ENCODE data around the gene RPL21.

The RPL21 gene

DNA sequence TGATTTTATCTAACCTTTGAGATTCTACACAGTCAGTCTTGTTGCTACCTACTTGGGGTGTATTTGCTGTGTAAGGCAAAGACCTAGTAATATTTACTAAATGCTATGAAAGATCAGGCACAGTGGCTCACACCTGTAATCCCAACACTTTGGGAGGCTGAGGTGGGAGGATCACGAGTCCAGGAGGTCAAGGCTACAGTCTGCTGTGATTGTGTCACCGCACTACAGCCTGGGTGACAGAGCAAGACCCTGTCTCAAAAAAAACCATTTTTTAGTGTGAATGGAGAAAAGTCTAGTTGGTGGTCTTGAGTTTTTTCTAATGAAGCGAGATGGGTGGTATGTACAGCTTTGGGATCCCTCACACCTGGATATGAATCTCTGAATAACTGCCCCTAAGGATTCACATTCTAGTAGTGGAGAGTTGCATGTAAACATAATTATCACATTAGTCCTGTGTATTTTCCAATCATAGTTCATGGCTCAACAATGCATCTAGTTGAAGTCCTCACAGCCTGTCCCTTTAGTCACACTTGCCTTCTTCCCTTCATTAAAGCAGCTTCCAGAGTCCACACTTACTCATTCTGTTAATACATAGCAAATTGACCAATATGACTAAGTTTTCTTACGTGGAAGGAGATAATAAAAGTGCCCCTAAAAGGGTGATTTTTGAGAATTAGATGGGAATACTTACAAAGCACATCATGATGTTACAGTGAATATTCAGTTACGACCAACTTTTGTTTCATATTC lies 7.5 kb downstream of the RPL21 start:
- peaks cover 84% of the 10 kb centered on the region for H3K36me3 ChIP-seq (ENCODE audit: control insufficient read depth, insufficient read depth, low read length)
- WGBS, 2 experiments (ENCODE audit: insufficient coverage in 2 of 2): 93 to 94% methylated on average over 2 to 5 of the region's 5 CpGs
- H3K27ac ChIP-seq (ENCODE audit: low read depth, low read length, severe bottlenecking): no peak overlapping the region
- no peaks in the 10 kb centered on the region for H3K4me1 ChIP-seq (ENCODE audit: control insufficient read depth, insufficient read depth, low read length, poor library complexity, severe bottlenecking)
- no peak overlapping the region for H3K4me3 ChIP-seq (ENCODE audit: extremely low read depth, insufficient read depth, low read length, poor library complexity, severe bottlenecking)
- H3K9me3 ChIP-seq (ENCODE audit: control insufficient read depth, low read length): no peaks in the 10 kb centered on the region

DNA sequence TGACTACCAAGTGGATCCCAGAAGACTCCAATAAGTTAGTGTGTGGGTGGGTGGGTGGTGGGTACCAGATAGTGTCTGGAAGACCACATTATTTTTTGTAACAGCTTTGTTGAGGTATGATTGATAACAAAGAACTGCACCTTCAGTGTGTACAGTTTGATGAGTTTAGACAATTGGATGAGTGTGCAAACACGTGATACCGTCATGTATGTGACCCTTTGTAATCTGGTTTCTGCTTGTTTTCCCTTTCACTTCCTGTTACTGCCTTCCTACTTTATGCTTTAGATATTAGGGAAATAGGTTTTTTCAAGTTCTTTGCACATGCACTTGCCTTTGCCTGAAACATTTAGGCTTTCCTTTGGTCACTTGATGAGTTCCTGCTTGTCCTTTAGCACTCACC lies 8.5 kb downstream of the RPL21 start:
- no peaks in the 10 kb centered on the region for H3K9me3 ChIP-seq (ENCODE audit: control insufficient read depth, low read length)
- H3K4me1 ChIP-seq (ENCODE audit: control insufficient read depth, insufficient read depth, low read length, poor library complexity, severe bottlenecking): no peaks in the 10 kb centered on the region
- WGBS, 2 experiments (ENCODE audit: insufficient coverage in 2 of 2): 80 to 90% methylated on average over 1 to 2 of the region's 2 CpGs
- no peak overlapping the region for H3K27ac ChIP-seq (ENCODE audit: low read depth, low read length, severe bottlenecking)
- no peak overlapping the region for H3K4me3 ChIP-seq (ENCODE audit: extremely low read depth, insufficient read depth, low read length, poor library complexity, severe bottlenecking)
- peaks cover 78% of the 10 kb centered on the region for H3K36me3 ChIP-seq (ENCODE audit: control insufficient read depth, insufficient read depth, low read length)

DNA sequence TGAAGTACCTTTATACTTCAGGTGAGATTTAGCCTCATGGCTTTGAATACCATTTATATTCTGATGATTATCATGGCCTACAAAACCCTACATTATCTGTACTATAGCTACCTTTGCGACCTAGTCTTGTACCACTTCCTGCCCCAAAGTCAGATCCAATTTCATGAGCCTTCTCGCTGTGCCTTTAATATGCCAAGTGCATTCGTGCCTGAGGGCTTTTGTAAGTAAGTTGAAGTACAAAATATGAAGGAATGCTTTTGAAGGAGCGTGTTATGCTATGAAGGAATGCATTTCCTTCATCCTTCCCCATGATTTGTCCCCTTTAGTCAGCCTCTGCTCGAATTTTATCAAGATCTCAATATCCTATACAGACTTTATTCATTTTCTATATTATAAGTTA lies 10.0 kb downstream of the RPL21 start:
- H3K4me3 ChIP-seq (ENCODE audit: extremely low read depth, insufficient read depth, low read length, poor library complexity, severe bottlenecking): no peak overlapping the region
- no peaks in the 10 kb centered on the region for H3K9me3 ChIP-seq (ENCODE audit: control insufficient read depth, low read length)
- H3K4me1 ChIP-seq (ENCODE audit: control insufficient read depth, insufficient read depth, low read length, poor library complexity, severe bottlenecking): no peaks in the 10 kb centered on the region
- no peak overlapping the region for H3K27ac ChIP-seq (ENCODE audit: low read depth, low read length, severe bottlenecking)
- 100% methylated on average over 1 of the region's 5 CpGs; no CpG with 5 or more reads in 1 of the 2 experiments for WGBS, 2 experiments (ENCODE audit: insufficient coverage in 2 of 2)
- peaks cover 62% of the 10 kb centered on the region for H3K36me3 ChIP-seq (ENCODE audit: control insufficient read depth, insufficient read depth, low read length)

DNA sequence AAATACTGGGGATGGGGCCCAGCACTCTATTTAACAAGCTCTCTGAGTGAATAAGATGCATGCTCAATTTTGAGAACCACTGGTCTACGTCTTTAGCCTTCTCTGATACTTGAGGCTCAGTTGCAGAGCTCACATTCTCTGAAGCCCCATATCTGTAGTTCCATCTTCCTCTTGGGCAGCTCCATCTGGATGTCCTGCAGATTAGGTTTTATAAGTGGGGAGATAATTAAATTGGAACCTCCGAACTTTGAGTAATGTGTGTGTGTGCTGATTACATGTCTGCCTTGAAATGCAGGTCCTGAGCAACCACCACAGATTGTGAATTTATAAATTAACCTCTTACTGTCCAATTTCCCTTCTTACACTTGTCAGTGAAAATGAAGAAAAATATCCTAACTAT lies 12.1 kb downstream of the RPL21 start:
- no peak overlapping the region for H3K27ac ChIP-seq (ENCODE audit: low read depth, low read length, severe bottlenecking)
- no peak overlapping the region for H3K4me3 ChIP-seq (ENCODE audit: extremely low read depth, insufficient read depth, low read length, poor library complexity, severe bottlenecking)
- H3K36me3 ChIP-seq (ENCODE audit: control insufficient read depth, insufficient read depth, low read length): peaks cover 42% of the 10 kb centered on the region
- H3K9me3 ChIP-seq (ENCODE audit: control insufficient read depth, low read length): no peaks in the 10 kb centered on the region
- H3K4me1 ChIP-seq (ENCODE audit: control insufficient read depth, insufficient read depth, low read length, poor library complexity, severe bottlenecking): no peaks in the 10 kb centered on the region
- WGBS, 2 experiments (ENCODE audit: insufficient coverage in 2 of 2): 100% methylated on average over 1 of the region's 2 CpGs; no CpG with 5 or more reads in 1 of the 2 experiments

DNA sequence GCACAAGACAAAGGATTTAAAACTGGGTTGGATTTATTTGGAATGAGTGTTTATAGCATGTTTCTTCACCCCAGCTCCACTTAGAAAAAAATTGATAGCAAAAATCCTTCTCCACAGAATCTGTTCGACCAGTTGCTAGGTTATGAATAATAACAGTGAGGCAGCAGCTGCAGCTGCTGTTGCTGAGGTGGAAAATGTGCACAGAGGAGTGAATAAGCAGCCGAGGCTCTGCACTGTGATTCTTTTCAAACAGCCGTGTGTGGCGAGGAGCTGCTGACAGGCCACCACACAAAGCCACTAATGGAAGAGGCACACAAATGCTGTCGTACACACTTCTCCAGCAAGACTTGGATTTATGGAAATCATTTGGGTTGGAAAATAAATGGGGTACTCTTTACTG lies 12.8 kb downstream of the RPL21 start:
- 92 to 98% methylated on average over 4 of the region's 5 CpGs for WGBS, 2 experiments (ENCODE audit: insufficient coverage in 2 of 2)
- H3K36me3 ChIP-seq (ENCODE audit: control insufficient read depth, insufficient read depth, low read length): peaks cover 35% of the 10 kb centered on the region
- no peaks in the 10 kb centered on the region for H3K4me1 ChIP-seq (ENCODE audit: control insufficient read depth, insufficient read depth, low read length, poor library complexity, severe bottlenecking)
- H3K9me3 ChIP-seq (ENCODE audit: control insufficient read depth, low read length): no peaks in the 10 kb centered on the region
- H3K27ac ChIP-seq (ENCODE audit: low read depth, low read length, severe bottlenecking): peak overlapping the region; percentile 24
- no peak overlapping the region for H3K4me3 ChIP-seq (ENCODE audit: extremely low read depth, insufficient read depth, low read length, poor library complexity, severe bottlenecking)

DNA sequence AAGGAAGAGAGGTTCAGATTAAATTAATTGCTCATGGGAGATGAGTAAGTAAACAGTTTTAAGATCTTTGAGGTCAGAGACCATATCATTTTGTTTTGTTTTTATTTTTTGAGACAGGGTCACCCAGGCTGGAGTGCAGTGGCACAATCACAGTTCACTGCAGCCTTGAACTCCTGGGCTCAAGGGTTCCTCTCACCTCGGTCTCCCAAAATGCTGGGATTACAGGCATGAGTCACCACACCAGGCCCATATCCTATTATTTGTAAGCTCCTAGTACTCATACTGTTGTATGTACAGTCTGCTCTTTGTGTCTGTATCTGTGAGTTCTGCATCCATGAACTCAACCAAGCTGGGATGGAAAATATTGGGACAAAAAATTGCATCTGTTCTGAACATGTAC lies 13.3 kb downstream of the RPL21 start:
- H3K4me3 ChIP-seq (ENCODE audit: extremely low read depth, insufficient read depth, low read length, poor library complexity, severe bottlenecking): no peak overlapping the region
- peak overlapping the region; percentile 24 for H3K27ac ChIP-seq (ENCODE audit: low read depth, low read length, severe bottlenecking)

DNA sequence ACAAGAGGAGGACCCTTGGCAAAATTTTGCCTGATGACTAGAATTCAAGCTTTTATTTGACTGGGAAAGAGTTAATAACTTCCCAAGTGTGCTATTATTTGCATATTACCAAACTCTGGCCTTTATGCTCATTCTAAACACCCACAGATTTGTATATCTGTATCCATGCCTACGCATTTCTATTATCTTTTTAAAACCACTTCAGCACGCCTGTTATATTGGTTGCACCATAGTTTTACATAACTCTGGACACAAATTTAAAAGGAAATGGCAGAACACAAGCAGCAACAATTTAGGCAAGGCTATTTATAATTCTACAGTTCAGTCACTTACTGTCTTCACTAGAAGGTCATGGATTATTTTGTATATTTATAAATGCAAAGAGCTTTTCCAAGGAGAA lies 15.6 kb downstream of the RPL21 start:
- Histone ChIP-seq H3K27ac (ENCODE audit: low read depth, low read length, severe bottlenecking) (no peak overlapping the region), H3K9me3 (ENCODE audit: control insufficient read depth, low read length) (no peaks in the 10 kb centered on the region), H3K4me3 (ENCODE audit: extremely low read depth, insufficient read depth, low read length, poor library complexity, severe bottlenecking) (no peak overlapping the region), H3K4me1 (ENCODE audit: control insufficient read depth, insufficient read depth, low read length, poor library complexity, severe bottlenecking) (no peaks in the 10 kb centered on the region), H3K36me3 (ENCODE audit: control insufficient read depth, insufficient read depth, low read length) (peaks cover 10% of the 10 kb centered on the region)
- 94% methylated on average over 2 of the region's 2 CpGs; no CpG with 5 or more reads in 1 of the 2 experiments for WGBS, 2 experiments (ENCODE audit: insufficient coverage in 2 of 2)

More for the DNA sequence above, 13.3 kb downstream of the RPL21 start:
- Histone ChIP-seq H3K36me3 (ENCODE audit: control insufficient read depth, insufficient read depth, low read length) (peaks cover 30% of the 10 kb centered on the region), H3K4me1 (ENCODE audit: control insufficient read depth, insufficient read depth, low read length, poor library complexity, severe bottlenecking) (no peaks in the 10 kb centered on the region), H3K9me3 (ENCODE audit: control insufficient read depth, low read length) (no peaks in the 10 kb centered on the region)
- 100% methylated on average over 1 of the region's 1 CpG; no CpG with 5 or more reads in 1 of the 2 experiments for WGBS, 2 experiments (ENCODE audit: insufficient coverage in 2 of 2)

DNA sequence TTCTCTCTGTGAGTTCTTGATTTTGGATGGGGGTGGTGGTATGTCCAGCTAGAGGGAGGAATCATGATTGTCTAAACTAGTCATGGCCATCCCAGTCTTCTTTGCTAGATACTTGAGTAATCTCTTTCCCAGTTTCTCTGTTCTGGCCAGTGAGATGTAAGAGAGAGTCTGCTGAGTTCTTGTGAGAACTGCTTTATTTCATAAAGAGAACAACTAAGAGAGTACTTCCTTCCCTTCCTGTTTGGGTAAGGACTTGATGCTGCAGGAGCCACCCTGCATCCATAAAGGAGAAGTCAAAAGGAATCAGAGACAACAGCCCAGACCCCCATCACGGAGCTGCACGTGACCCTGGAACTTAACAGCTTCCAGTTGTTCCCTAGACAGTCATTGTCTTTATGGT lies 16.2 kb downstream of the RPL21 start:
- peaks cover 4% of the 10 kb centered on the region for H3K36me3 ChIP-seq (ENCODE audit: control insufficient read depth, insufficient read depth, low read length)
- no peak overlapping the region for H3K27ac ChIP-seq (ENCODE audit: low read depth, low read length, severe bottlenecking)
- 92 to 94% methylated on average over 2 of the region's 2 CpGs for WGBS, 2 experiments (ENCODE audit: insufficient coverage in 2 of 2)
- no peaks in the 10 kb centered on the region for H3K9me3 ChIP-seq (ENCODE audit: control insufficient read depth, low read length)
- no peak overlapping the region for H3K4me3 ChIP-seq (ENCODE audit: extremely low read depth, insufficient read depth, low read length, poor library complexity, severe bottlenecking)
- H3K4me1 ChIP-seq (ENCODE audit: control insufficient read depth, insufficient read depth, low read length, poor library complexity, severe bottlenecking): no peaks in the 10 kb centered on the region

DNA sequence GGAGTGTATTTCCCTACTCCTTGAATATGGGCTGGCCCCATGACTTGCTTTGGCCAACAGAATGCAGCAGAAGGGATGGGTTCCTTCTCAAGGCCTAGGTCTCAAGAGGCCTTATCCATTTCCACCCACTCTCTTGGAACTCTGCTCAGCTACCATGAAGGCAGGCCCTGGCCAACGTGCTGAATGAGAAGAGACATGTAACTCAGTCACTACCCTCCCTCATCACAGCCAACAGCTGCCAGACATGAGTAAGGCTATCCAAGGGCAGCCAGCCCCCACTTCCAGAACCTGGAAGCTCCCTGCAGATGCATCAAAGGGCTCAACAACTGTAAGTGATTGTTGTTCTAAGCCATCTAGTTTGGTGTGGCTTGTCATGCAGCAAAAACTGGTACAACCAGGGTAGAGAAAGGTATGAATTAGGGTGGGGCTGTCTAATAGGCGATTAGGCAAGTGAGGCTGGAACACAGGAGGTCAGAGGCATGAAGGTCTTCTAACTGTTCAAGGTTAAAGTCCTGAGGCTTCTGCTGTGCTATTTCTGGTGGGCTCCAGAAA lies 17.8 kb downstream of the RPL21 start:
- H3K9me3 ChIP-seq (ENCODE audit: control insufficient read depth, low read length): no peaks in the 10 kb centered on the region
- H3K27ac ChIP-seq (ENCODE audit: low read depth, low read length, severe bottlenecking): no peak overlapping the region
- 83 to 89% methylated on average over 1 of the region's 2 CpGs for WGBS, 2 experiments (ENCODE audit: insufficient coverage in 2 of 2)
- H3K4me1 ChIP-seq (ENCODE audit: control insufficient read depth, insufficient read depth, low read length, poor library complexity, severe bottlenecking): no peaks in the 10 kb centered on the region
- peaks cover 3% of the 10 kb centered on the region for H3K36me3 ChIP-seq (ENCODE audit: control insufficient read depth, insufficient read depth, low read length)
- no peak overlapping the region for H3K4me3 ChIP-seq (ENCODE audit: extremely low read depth, insufficient read depth, low read length, poor library complexity, severe bottlenecking)

DNA sequence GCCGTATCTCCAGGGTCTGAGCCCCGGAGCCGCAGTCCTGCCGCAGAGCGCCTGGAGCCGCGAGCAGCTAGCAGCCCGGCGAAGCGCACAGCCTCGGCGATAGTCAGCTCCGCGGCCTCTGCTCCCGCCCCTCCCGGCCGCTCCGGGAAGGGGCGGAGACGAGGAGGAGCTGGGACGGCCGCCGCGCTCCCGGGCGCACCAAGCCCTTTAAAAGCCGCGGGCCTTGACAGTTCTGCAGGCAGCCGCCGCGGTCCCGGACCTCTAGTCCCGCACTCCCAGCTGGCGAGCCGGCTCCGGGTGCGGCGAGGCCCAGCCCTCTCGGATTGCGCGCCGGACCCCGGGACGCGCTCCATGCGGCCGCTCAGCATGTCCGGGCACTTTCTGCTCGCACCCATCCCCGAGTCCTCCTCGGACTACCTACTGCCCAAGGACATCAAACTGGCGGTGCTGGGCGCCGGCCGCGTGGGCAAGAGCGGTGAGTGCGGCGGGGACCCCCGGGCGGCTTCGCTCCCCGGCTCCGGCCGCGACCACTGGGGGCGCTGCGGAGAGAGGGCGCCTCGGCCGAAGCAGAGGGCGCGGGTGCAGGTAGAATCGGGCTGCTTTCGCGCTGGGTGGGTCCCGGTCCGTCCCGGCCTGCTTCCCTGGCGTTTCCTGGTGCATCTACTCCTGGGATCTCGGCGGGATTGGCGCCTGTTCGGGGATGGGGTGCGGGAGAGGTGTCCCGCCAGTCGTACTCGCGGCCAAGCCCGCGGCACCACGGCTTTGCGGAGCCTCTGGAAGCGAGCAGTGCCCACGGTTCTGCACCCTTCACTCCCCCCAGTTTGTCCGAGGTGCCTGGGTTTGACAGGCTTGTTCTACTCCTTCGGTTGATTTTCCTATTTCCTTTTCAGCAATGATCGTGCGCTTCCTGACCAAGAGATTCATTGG lies 19.5 kb downstream of the RPL21 start, which contains the start of gene RASL11A:
RASL11A (plus strand) TSS at position 237 of the 927 bp plus-strand sequence; CDS start at position 352, 115 bp downstream.
- Histone ChIP-seq H3K4me1 (ENCODE audit: control insufficient read depth, insufficient read depth, low read length, poor library complexity, severe bottlenecking) (no peaks in the 10 kb centered on the region), H3K36me3 (ENCODE audit: control insufficient read depth, insufficient read depth, low read length) (no peaks in the 10 kb centered on the region), H3K27ac (ENCODE audit: low read depth, low read length, severe bottlenecking) (peak within 1 kb of the TSS; percentile 36), H3K9me3 (ENCODE audit: control insufficient read depth, low read length) (no peaks in the 10 kb centered on the region), H3K4me3 (ENCODE audit: extremely low read depth, insufficient read depth, low read length, poor library complexity, severe bottlenecking) (peak within 1 kb of the TSS; percentile 58)
- WGBS, 2 experiments (ENCODE audit: insufficient coverage in 2 of 2): 2% methylated on average over 74 to 95 of the region's 99 CpGs

All from mesodermal cell (in vitro differentiated cells).